ENCODE data around the gene SPIN2A.
"Not testable (repeated sequence)": the region's sequence is repeated elsewhere in the genome, so short reads cannot be mapped to it uniquely, and the experiment has no call there.

Gene SPIN2A

GRCh38 chrX:57102918-57103317 is 34.3 kb downstream of the SPIN2A start:
- DNase-seq (ENCODE audit: low spot score), result not testable (repeated sequence)

Data from Ammon's horn (tissue), 1 donor.